ENCODE results near the gene SGCA.

The SGCA gene

DNA sequence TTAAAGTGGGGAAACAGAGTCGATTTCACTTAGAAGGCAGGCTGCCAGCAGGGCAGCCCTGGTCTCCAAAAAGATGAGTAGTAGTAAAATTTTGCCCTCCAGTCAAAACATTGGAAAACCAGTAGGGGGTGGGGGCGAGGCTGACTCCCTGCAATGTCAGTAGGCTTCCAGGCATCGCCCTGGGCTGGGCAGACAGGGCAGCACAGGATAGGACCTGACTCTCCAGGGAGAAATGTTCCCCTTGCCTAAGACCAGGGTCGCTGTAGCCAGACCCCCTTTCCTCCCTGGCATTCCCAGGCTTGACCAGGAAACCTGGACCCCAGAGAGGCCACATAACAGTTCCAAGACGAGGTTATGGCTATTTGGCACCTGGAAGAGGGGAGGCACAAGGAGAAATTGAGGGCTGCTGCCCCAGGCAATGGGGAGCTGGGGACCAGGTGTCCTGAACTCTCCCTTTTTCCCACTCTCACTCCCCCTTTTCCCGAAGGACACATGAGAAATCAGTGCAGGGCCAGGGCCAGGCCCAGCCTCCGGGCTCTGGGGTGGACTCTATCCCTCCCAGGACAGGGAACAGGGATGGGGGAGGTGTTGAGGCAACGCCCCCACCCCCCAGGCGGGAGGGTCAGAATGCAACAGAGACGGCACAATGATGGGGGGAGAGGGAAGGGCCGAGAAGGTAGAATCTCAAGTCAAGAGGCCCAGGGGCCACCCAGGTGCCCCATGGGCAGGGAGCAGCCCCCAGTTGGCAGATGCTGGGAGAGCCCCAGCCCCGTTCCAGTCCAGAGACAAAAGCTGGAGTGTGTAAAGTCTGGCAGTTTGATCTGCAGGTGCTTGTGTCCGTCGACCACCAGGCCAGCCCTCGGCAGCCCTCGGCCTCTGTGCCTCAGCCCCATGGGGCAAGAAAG lies 31.3 kb upstream of the SGCA start:
- no peak for DNase-seq (ENCODE audit: low spot score)

DNA sequence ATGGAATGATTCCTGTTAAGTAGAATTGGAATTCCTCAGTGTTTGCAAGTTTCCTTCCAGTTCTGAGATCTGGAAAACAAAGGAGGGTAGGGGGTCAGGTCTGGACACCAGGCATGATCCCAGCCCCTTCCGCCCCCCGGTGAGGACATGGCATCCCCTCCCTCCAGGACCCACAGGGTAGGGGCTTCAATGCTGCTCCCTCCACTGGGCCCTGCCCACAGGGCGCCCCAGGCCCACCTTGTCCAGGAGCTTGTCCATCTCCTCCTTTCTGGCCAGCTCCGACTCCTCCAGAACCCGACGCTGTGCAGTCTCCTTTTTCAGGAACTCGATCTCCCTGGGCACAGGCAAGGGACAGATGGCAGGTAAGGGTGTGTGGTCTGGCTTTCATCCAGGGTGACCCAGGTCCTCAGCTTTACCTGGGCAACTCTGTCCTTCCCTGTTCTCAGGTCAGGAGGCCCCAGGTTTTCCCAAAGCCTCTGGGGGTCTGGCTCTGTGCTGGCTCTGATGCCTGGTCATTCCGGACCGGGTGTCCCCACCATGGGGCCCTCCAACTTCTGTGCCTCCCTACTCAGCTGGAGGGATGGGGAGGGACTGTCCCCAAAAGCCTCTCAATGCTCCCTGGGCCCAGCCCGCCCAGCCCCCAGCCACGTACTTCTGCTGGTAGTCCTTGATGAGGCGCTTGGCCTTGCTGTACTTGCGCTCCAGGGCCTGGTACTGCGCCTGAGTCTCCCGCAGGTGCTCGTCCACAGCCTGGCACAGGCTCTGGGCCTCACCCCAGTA lies 30.3 kb upstream of the SGCA start:
- no peak for DNase-seq (ENCODE audit: low spot score)

DNA sequence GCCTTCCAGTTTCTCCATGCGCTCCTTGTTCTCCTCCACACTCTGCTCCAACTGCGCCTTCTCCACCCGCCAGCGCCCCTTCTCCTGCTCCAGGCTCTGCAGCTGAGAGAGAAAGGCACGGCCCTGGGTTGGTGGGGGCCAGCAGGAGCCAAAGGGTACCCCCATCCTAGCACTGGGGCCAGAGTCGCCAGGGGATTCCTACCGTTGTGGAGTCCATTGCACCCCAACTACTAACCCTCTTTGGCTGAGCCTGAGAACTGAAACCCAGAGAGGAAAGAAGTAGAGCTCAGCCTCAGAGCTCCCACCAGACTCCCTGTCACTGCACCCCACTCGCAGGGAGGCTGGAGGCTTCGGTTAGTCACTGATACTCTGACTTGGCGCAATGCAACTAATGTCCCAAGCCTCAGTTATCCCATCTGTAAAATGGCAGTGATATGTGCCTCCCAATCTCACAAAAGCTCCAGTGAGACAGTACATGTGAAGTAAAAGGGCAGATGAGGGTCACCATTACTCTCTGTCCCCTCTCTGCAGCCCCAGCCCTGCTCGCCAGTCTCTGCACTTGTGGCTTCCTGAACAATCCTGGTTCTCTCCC lies 29.6 kb upstream of the SGCA start:
- DNase-seq (ENCODE audit: low spot score), result no peak

DNA sequence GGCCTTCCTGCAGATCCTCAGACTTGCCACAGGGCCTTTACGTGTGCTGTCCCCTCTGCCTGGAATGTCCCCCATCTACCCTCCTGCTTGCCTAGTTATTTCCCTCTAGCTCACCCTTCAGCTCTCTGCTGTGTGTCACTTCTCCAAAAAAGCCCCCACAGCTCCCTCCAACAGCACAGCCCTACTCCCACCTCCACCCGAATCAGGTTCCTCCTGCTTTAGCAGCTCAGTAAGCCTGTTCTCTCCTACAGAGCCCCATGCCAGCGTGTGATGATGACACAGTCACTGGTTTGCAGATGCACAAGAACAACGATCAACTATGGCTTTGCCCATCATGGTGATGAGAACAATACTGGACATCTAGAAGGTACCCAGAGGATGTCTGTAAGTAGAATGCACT lies 28.8 kb upstream of the SGCA start:
- DNase-seq (ENCODE audit: low spot score), result no peak

DNA sequence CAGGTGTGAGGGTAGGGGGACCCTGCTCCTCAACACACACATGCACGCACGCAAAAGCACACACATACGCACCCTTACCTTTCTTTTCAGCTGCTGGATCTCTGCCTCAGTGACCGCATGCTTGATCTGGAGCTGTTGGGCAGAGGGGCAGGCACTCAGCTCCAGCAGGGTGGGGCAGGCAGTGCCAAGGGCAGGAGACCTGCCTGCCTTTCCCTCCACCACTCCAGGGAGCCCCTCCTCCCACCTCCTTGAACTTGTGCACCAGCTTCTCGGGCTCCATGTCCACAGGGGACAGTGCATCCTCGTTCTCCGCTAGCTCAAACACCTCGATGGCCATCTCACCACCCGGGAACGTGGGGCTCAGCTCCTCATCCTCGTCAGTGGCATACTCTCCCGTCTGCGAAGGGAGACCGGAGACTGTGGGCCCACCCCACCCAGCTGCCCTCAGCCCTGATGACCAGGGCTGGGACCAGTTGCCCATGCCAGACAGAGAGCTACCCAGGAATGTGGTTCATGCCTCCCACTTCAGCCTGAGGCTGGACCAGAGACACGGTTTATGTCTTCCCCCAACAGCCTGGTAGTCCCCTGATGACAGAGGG lies 26.5 kb upstream of the SGCA start:
- DNase-seq (ENCODE audit: low spot score), result no peak

GRCh38 chr17:50139950-50140885 lies 25.6 kb upstream of the SGCA start:
- DNase-seq (ENCODE audit: low spot score), result peak; percentile 46

- no peak for DNase-seq (ENCODE audit: low spot score)
Observed at GRCh38 chr17:50141026-50141744, 24.6 kb upstream of the SGCA start.

- DNase-seq (ENCODE audit: low spot score), result no peak
Observed at GRCh38 chr17:50141745-50142110, 24.1 kb upstream of the SGCA start.

DNA sequence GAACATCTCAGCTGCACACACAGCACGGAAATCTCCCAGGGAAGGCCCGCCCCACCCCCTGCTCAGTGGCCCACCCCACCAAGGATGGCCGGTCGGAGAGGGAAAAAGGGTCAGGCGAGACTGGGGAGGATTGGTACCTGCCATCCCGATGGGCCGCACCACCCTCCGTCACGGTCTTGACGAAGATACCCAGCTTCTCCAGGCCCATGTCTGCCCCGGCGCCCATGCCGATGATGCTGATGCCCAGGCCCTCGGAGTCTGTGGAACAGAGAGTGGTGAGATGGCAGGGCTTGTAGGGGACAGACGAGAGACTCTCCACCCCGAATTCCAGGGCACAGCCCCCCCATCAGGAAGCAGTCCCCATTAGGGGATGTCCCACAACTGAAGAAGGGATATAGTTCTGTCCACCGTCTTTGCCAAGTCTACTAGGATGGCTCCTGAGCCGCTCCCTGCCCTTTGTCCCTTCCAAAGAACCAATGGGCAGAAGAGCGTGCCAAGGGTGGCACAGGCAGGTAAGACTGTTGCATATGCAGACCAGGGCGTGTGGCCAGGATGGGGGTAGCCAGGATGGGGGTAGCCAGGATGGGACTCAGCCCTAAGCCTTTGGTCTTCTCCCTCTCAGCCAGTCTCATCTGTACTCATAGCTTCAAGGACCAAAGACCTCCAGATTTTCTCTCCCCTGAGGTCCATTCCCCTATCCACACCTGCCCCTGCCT lies 22.2 kb upstream of the SGCA start:
- no peak for DNase-seq (ENCODE audit: low spot score)

- no peak for DNase-seq (ENCODE audit: low spot score)
Observed at GRCh38 chr17:50144355-50144754, 21.4 kb upstream of the SGCA start.

- no peak for DNase-seq (ENCODE audit: low spot score)
Observed at GRCh38 chr17:50144845-50145531, 20.8 kb upstream of the SGCA start.

DNA sequence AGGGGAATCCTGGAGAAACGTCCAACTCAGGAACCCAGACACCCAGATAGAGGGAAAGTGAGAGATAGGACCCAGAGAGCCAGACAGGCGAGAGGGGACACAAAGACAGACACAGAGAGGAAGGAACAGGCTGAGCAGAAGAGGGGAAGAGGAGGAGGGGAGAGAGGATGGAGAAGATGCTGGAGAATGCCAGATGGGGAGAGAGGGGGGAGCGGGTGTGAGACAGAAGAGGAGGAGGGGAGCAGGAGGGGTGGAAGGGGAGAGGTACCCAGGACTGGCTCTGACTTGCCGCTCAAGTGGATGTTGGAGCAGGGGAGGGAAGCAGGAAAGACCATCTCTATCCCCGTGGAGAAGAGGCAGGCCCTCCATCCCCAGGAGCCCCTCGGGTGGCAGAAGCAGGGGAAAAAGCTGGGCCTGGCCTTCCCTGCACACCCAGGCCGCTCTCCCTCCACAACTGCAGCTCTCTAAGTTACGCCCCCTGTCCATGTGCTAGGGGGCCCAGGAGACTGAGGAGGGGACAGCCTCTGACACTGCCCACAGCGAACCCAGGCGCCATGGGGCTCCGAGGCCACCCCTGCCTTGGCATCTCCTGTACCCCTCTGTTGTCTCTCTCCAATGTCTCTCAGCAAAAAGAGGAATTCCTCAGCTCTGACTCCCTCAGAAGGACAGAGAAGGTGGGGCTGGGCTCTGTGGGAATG lies 20.1 kb upstream of the SGCA start:
- no peak for DNase-seq (ENCODE audit: low spot score)

- DNase-seq (ENCODE audit: low spot score), result no peak
Observed at GRCh38 chr17:50146230-50146926, 19.4 kb upstream of the SGCA start.

DNA sequence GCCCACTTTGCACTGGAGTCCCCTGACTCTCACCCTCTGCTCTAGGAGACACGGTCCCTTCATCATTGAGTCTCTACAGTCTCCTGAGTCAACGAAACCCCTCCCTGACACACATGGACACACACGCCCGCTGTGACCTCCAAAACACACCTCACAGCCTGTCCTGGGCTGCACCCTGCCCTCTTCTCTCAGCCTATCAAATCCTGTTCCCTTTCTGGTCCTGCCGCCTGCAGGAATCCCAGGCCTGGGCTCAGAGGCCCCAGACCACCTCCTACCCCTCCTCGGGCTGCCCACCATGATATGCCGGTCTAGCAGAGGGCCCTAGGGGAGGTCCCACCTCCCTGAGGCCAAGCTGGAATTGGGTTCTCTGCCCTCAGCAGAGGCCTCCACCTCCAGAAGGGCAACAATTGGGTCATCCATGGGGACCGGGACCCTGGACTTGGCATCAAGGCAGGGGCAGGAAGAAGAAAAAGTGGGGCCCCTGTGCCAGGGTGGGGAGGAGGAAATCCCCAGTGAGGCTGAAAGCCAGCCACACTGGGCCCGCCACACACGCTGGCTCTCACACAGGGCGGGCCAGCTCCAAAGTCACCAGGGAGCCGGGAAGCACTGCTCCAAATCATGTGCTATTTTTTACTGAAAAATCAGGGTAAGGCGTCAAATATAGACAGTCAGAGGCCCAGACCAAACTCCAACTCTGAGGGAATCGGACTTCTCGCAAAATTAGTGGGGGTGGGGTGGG lies 18.7 kb upstream of the SGCA start:
- DNase-seq (ENCODE audit: low spot score), result no peak

GRCh38 chr17:50147841-50148225 lies 18.0 kb upstream of the SGCA start:
- DNase-seq (ENCODE audit: low spot score), result no peak

GRCh38 chr17:50148226-50149090 lies 17.3 kb upstream of the SGCA start:
- peak; percentile 36 for DNase-seq (ENCODE audit: low spot score)

DNA sequence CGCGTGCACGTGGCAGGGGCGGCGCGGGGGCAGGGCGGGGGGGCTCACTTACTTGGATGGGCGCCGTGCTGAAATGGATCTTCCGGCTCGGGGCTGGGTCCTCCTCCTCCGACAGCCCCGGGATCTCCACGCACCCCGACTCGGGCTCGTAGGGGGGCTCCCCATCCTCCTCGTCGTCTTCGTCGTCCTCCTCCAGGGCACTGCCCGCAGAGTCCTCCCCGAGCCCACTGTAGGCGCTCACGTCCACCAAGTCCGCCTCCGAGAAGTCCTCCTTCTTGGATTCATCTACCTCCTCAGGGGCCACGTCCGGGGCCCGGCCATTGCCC lies 16.8 kb upstream of the SGCA start:
- DNase-seq (ENCODE audit: low spot score), result no peak

Data from LoVo (cell line).